ENCODE data around the gene MGME1. TPM values are rescaled to one million over a fixed set of nuclear protein-coding genes. Genes with fewer than 3 reads are reported as not detected.

MGME1 gene
- total RNA-seq, 1 donor from 2014 or later = 32.7 TPM

DNA sequence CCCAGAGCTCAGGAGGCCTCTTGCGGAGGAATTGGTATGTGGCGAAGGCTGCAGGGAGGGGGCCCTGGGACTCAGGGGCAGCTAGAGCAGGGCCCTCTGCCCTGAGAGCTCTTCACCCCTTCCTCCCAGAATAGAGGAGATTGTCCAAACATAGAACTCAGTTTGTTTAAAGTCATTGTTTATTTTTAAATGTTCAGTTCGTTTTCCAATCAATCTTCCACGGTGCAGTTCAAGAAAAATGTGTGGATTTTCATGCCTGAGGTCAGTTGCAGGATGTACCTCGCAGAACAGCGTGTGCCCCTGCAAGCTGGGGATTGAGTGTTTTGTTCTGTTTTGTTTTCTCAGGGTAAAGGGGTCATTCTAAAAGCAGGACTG lies 37.2 kb downstream of the MGME1 start:
- H3K27me3 Mint-ChIP-seq = no peaks in the 10 kb centered on the region
- H3K27ac Mint-ChIP-seq = peak overlapping the region; percentile 61
- H3K4me1 Mint-ChIP-seq (ENCODE audit: unreplicated experiment) = peaks cover 18% of the 10 kb centered on the region
- H3K9me3 Mint-ChIP-seq = peaks cover 1% of the 10 kb centered on the region
- TF ChIP-seq, protein P1, sequence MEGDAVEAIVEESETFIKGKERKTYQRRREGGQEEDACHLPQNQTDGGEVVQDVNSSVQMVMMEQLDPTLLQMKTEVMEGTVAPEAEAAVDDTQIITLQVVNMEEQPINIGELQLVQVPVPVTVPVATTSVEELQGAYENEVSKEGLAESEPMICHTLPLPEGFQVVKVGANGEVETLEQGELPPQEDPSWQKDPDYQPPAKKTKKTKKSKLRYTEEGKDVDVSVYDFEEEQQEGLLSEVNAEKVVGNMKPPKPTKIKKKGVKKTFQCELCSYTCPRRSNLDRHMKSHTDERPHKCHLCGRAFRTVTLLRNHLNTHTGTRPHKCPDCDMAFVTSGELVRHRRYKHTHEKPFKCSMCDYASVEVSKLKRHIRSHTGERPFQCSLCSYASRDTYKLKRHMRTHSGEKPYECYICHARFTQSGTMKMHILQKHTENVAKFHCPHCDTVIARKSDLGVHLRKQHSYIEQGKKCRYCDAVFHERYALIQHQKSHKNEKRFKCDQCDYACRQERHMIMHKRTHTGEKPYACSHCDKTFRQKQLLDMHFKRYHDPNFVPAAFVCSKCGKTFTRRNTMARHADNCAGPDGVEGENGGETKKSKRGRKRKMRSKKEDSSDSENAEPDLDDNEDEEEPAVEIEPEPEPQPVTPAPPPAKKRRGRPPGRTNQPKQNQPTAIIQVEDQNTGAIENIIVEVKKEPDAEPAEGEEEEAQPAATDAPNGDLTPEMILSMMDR (conservative IDR thresholded peaks at IDR 0.05) = no peak
- H3K4me3 Mint-ChIP-seq = no peak overlapping the region
- peaks cover under 1% of the 10 kb centered on the region for H3K36me3 Mint-ChIP-seq
- DNase-seq (ENCODE audit: extremely low spot score, unreplicated experiment) = no peak

DNA sequence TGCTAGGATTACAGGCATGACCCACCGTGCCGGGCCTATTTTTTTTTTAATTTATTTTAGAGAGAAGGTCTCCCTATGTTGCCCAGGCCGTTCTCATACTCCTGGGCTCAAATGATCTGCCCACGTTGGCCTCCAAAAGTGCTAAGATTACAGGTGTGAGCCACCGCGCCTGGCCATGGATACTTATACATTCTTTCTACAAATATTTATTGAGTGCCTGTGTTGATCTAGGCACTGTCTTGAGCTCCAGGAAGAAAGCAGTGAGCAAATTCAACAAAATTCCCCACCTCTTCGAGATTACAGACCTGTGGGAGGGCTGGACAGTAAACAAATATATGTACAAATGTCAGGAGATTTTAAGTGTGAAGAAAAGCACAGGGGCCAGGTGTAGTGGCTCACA lies 37.9 kb downstream of the MGME1 start:
- Mint-ChIP-seq H3K4me3 (no peak overlapping the region), H3K36me3 (peaks cover 6% of the 10 kb centered on the region), H3K4me1 (ENCODE audit: unreplicated experiment) (peaks cover 25% of the 10 kb centered on the region), H3K27me3 (no peaks in the 10 kb centered on the region), H3K9me3 (peaks cover 8% of the 10 kb centered on the region), H3K27ac (no peak overlapping the region)
- TF ChIP-seq, protein P1 (conservative IDR thresholded peaks at IDR 0.05) = no peak
- DNase-seq (ENCODE audit: extremely low spot score, unreplicated experiment) = no peak

DNA sequence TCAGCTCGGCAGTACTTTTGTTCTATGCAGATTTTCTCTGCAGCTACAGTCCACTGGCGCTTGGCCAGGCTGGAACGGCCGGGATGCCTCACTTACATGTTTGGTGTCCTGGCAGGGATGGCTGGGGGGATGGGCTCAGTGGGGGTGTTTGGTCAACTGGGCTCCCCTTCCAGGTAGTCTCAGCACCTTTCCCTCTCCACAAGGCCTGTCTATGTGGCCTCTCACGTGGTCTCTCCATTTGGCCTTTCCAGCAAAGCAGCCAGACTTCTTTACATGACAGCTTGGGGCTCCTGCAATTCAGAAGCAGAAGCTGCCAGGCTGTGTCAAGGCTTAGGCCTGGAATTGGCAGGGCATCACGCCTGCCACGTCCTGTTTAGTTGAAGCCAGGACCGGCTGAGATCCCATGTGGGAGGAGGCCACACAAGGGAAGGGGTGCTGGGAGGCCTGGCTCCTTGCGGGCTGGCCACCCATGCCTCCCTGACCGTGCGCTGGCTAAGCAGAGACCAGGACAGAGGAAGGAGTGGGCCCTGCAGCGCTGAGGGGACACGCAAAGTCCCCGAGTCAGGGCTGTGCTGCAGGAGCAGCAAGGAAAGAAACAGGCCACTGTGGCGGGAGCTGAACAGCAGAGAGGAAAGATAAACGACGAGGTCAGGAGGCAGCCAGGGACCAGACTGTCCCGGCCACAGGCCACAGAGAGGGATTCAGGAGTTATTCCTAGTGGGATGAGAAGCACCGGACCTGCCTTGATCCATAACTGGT lies 38.9 kb downstream of the MGME1 start:
- TF ChIP-seq, protein P1 (conservative IDR thresholded peaks at IDR 0.05) = no peak
- Mint-ChIP-seq H3K4me3 (no peak overlapping the region), H3K27me3 (no peaks in the 10 kb centered on the region), H3K27ac (no peak overlapping the region), H3K4me1 (ENCODE audit: unreplicated experiment) (peaks cover 27% of the 10 kb centered on the region), H3K9me3 (peaks cover 9% of the 10 kb centered on the region), H3K36me3 (peaks cover 6% of the 10 kb centered on the region)
- DNase-seq (ENCODE audit: extremely low spot score, unreplicated experiment) = no peak

DNA sequence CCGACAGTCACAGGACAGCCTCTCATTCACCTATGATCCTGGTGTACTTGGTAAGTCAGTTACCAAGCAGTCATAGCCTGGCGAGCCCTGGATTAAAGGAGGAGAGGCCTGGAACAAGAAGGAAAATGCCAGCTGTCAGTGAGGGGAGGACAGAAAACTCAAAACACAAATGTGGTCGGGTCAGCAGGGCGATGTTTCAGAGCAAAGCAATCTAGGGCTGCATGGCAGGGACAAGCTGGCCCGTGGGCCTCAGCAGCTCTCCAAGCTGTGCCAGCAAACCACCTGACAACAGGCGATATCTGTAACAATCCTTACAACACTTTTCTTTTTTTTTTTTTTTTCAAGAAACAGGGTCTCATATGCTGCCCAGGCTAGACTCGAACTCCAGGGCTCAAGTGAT lies 40.3 kb downstream of the MGME1 start:
- H3K27ac Mint-ChIP-seq = peak overlapping the region; percentile 58
- no peak for DNase-seq (ENCODE audit: extremely low spot score, unreplicated experiment)
- H3K4me3 Mint-ChIP-seq = no peak overlapping the region
- H3K4me1 Mint-ChIP-seq (ENCODE audit: unreplicated experiment) = peaks cover 27% of the 10 kb centered on the region
- TF ChIP-seq, protein P1 (conservative IDR thresholded peaks at IDR 0.05) = no peak
- H3K27me3 Mint-ChIP-seq = no peaks in the 10 kb centered on the region
- peaks cover 9% of the 10 kb centered on the region for H3K9me3 Mint-ChIP-seq
- peaks cover 6% of the 10 kb centered on the region for H3K36me3 Mint-ChIP-seq

DNA sequence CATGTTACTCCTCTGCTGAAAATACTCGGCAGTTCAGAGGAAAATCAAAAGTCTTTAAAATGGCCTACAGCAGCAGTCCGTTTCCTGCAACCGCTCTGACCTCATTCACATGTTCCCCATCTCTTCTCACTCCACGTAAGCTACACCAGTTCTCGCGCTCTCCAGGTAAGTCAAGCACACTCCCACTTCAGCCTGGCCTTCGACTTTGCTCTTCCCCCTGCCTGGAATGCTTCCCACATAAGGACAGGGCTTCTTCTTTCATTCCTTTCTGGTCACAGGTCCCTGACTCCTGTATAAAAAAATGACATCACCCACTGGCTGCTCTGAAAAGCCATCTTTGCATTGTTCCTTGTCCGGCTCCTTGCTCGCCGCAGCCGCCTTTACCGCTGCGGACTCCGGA lies 42.7 kb downstream of the MGME1 start:
- Mint-ChIP-seq H3K27me3 (no peaks in the 10 kb centered on the region), H3K27ac (no peak overlapping the region), H3K4me1 (ENCODE audit: unreplicated experiment) (peaks cover 11% of the 10 kb centered on the region), H3K36me3 (peaks cover 6% of the 10 kb centered on the region), H3K4me3 (no peak overlapping the region), H3K9me3 (peaks cover 9% of the 10 kb centered on the region)
- no peak for DNase-seq (ENCODE audit: extremely low spot score, unreplicated experiment)
- TF ChIP-seq, protein P1 (conservative IDR thresholded peaks at IDR 0.05) = no peak
